Fibroblast of villous mesenchyme (primary cell): ENCODE measurements around the gene EFCAB12. TPM values are rescaled to one million over a fixed set of nuclear protein-coding genes. Genes with fewer than 3 reads are reported as not detected.

Experiments used
- DNase-seq: peaks from one replicate; pipeline ENCODE4 v3.0.0-alpha.2; 2010; ENCODE audit warnings: low read depth
- H3K4me3 ChIP-seq: 2 replicates; pipeline ENCODE4 v1.5.1; 2011; ENCODE audit warnings: low read depth, mild to moderate bottlenecking, low read length
- total RNA-seq: library from RNA; depleted of rRNA; stranded (reverse); fragments of >200 nt; gene quantifications from 2 replicates; pipeline ENCODE4 v1.2.3, GENCODE V29; 2012
- TF ChIP-seq, protein P1 (sequence below): IDR thresholded peaks from 2 replicates; pipeline ENCODE4 v1.5.1; 2012; ENCODE audit warnings: low read depth, mild to moderate bottlenecking, low read length; ENCODE audit not compliant: insufficient read depth

Gene EFCAB12
- total RNA-seq, 1 donor: not detected

DNA sequence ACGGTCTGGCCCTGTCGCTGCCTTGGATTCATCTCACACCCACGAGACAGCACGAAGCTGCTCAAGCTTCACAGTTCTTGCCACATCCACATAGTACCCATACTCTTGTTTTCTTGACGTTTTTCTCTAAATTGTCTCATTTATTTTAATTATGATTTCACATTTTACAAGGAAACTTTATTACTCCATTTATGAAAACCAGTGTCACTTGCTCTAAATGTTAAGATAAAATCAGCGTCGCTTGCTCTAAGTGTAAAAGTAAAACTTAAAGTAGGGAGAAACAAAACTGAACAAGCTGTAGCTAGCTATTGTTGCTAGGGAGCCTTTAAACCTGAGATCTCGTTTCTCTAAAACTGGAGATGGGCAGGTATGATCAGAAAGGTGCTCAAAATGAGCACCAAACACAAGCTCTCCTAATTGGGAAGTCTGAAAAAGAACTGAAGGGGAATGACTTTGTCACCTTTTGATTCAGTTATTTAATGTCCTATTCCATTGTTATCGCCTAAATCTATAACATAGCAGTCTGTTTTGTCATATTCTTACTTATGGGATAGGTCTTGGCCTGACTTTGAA, 12.3 kb upstream of the EFCAB12 start:
- TF ChIP-seq, protein P1, sequence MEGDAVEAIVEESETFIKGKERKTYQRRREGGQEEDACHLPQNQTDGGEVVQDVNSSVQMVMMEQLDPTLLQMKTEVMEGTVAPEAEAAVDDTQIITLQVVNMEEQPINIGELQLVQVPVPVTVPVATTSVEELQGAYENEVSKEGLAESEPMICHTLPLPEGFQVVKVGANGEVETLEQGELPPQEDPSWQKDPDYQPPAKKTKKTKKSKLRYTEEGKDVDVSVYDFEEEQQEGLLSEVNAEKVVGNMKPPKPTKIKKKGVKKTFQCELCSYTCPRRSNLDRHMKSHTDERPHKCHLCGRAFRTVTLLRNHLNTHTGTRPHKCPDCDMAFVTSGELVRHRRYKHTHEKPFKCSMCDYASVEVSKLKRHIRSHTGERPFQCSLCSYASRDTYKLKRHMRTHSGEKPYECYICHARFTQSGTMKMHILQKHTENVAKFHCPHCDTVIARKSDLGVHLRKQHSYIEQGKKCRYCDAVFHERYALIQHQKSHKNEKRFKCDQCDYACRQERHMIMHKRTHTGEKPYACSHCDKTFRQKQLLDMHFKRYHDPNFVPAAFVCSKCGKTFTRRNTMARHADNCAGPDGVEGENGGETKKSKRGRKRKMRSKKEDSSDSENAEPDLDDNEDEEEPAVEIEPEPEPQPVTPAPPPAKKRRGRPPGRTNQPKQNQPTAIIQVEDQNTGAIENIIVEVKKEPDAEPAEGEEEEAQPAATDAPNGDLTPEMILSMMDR: no peak
- DNase-seq: peak; percentile 83
- H3K4me3 ChIP-seq: peak overlapping the region; percentile 99

DNA sequence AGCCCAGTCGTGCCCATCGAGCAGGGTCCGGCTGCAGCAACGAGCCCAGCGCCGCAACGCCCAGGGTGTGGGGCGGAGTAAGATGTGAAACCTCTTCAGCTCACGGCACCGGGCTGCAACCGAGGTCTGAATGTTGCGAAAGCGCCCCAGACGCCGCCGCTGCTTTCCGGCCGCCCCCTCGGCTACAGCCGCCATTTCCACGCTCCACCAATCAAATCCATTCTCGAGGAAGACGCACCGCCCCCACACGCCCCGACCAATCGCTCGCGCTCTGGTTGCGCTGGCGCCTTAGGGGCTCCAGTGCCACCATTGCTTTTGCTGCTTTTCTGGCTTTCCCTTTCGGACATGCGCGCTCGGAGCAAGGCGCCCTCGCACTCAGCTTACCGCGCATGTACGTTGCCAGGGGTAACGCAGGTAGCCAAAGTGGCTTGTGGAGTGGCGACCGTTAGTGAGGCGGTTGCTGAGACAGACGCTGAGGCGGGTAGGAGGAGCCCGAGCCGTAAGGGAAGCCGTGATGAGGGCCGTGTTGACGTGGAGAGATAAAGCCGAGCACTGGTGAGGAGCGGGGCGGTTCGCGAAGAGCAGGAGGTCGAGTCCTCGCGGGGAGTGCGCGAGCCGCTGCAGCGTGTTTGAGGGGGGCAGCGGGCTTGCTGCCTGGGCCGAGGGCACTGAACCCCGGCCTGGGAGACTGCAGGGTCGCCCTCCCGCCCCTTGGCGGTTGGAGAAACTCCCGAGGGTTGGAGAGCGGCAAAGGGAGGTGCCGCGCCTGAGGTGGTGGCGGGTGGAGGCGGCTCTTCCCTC, 11.6 kb upstream of the EFCAB12 start, which contains the start of the genes IFT122 and MBD4:
Gene IFT122, plus strand, starts transcription at position 408 of the 801 bp plus-strand sequence. Its CDS starts 107 bp downstream, at position 515.
Gene MBD4, minus strand, starts transcription at position 132 of the 801 bp plus-strand sequence. Its CDS starts 115 bp downstream, at position 17.
- peak within 1 kb of the TSS; percentile 99 for H3K4me3 ChIP-seq
- TF ChIP-seq, protein P1: no peak
- peak; percentile 100 for DNase-seq

GRCh38 chr3:129439226-129439816, 10.9 kb upstream of the EFCAB12 start:
- TF ChIP-seq, protein P1: no peak
- peak; percentile 55 for DNase-seq
- peak overlapping the region; percentile 99 for H3K4me3 ChIP-seq

- TF ChIP-seq, protein P1: no peak
- H3K4me3 ChIP-seq: no peak overlapping the region
- DNase-seq: no peak
These were observed 6.9 kb upstream of the EFCAB12 start for GRCh38 chr3:129435367-129435766.

- TF ChIP-seq, protein P1: no peak
- no peak overlapping the region for H3K4me3 ChIP-seq
- no peak for DNase-seq
These were observed 5.7 kb upstream of the EFCAB12 start for GRCh38 chr3:129434140-129434539.

DNA sequence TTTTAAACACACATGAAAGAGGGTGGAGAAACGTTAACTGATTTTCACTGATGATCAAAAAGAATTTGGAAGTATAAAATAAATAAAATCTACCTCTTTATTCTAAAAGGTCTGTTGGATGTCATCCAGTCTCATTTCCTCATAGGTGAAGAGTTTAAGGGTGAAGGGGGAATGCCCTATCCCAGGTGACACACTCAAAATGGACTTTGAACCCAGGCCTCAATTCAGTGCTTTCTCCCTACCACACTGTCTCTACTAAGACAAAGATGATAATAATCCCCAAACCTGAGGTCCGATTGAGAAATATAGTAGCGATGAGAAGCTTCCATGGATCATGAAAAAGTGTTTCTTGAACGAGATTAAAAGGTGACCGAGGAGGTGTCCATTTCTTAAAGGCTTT, 5.1 kb upstream of the EFCAB12 start:
- H3K4me3 ChIP-seq: no peak overlapping the region
- TF ChIP-seq, protein P1: no peak
- no peak for DNase-seq
